IMR-90 (cell line): Measurements from ENCODE around the gene GREB1L. TPM values are rescaled to one million over a fixed set of nuclear protein-coding genes. Genes with fewer than 3 reads are reported as not detected.

Experiments used
- ATAC-seq: fragments of 200-7000 bp; cut with Tn5 transposase; 2 replicates; pipeline ENCODE4 v1.9.1; 2020; ENCODE audit warnings: low read depth, mild to moderate bottlenecking, moderate library complexity
- BruUV-seq: library from RNA; stranded (reverse); fragments of 400-500 nt; replicated peaks from 2 replicates; lab custom pipeline; 2021; lab: Mats Ljungman, UMichigan
- CTCF ChIA-PET: fragments of 300-600 bp; formaldehyde crosslinking; extraction: SDS; loops from one replicate; lab custom pipeline; 2021; ENCODE audit warnings: antibody characterized with exemption; lab: Yijun Ruan, JAX
- POLR2A ChIA-PET: fragments of 300-600 bp; sonication (Branson Sonifier 250); formaldehyde crosslinking; loops from one replicate; lab custom pipeline; 2022; ENCODE audit warnings: antibody characterized with exemption; ENCODE audit not compliant: unreplicated experiment; lab: Charles Lee
- DNase-seq: peaks from one replicate; pipeline ENCODE4 v3.0.0; 2013
- H2AFZ ChIP-seq: replicated peaks from 2 replicates; pipeline ENCODE3; 2013; ENCODE audit warnings: low read length, mild to moderate bottlenecking; ENCODE audit not compliant: poor library complexity
- H2AK5ac ChIP-seq: 2 replicates; pipeline ENCODE4 v1.6.1; 2013; ENCODE audit warnings: low read depth, low read length, inconsistent platforms
- H2AK9ac ChIP-seq: replicated peaks from 2 replicates; pipeline ENCODE3; 2013; ENCODE audit warnings: mild to moderate bottlenecking, low read depth, low read length, moderate library complexity; ENCODE audit not compliant: poor library complexity
- H2BK120ac ChIP-seq: 2 replicates; pipeline ENCODE4 v1.6.1; 2013; ENCODE audit warnings: low read depth, low read length, inconsistent platforms
- H2BK15ac ChIP-seq: 3 replicates; pipeline ENCODE4 v1.6.1; 2013; ENCODE audit warnings: low read depth, low read length, inconsistent platforms
- H2BK20ac ChIP-seq: 2 replicates; pipeline ENCODE4 v1.6.1; 2013; ENCODE audit warnings: low read depth, mild to moderate bottlenecking, inconsistent platforms, low read length, moderate library complexity
- H2BK5ac ChIP-seq: 2 replicates; pipeline ENCODE4 v1.6.1; 2013; ENCODE audit warnings: mild to moderate bottlenecking, low read depth, low read length, inconsistent platforms; ENCODE audit not compliant: poor library complexity, severe bottlenecking
- H3K14ac ChIP-seq: replicated peaks from 2 replicates; pipeline ENCODE4 v1.6.1; 2013; ENCODE audit warnings: low read depth, low read length, inconsistent platforms
- H3K18ac ChIP-seq: 2 replicates; pipeline ENCODE4 v1.6.1; 2013; ENCODE audit warnings: low read depth, low read length, control low read depth
- H3K23ac ChIP-seq: 2 replicates; pipeline ENCODE4 v1.6.1; 2013; ENCODE audit warnings: low read depth, low read length, inconsistent platforms
- H3K27ac ChIP-seq: 2 replicates; pipeline ENCODE4 v1.5.1; 2013; ENCODE audit warnings: mild to moderate bottlenecking, control low read depth, low read length; ENCODE audit not compliant: insufficient read depth
- H3K27me3 ChIP-seq: 2 replicates; pipeline ENCODE4 v1.6.1; 2013; ENCODE audit warnings: low read length; ENCODE audit not compliant: control insufficient read depth, insufficient read depth
- H3K36me3 ChIP-seq: 2 replicates; pipeline ENCODE4 v1.6.1; 2013; ENCODE audit warnings: low read length, mixed read lengths; ENCODE audit not compliant: control insufficient read depth, insufficient read depth
- H3K4ac ChIP-seq: 2 replicates; pipeline ENCODE4 v1.6.1; 2013; ENCODE audit warnings: low read depth, low read length, inconsistent platforms
- H3K4me1 ChIP-seq: 2 replicates; pipeline ENCODE4 v1.6.1; 2013; ENCODE audit warnings: low read length, mixed read lengths; ENCODE audit not compliant: control insufficient read depth, insufficient read depth
- H3K4me2 ChIP-seq: 2 replicates; pipeline ENCODE4 v1.6.1; 2013; ENCODE audit warnings: low read depth, mild to moderate bottlenecking, control low read depth, low read length, moderate library complexity
- H3K4me3 ChIP-seq: 2 replicates; pipeline ENCODE4 v1.5.1; 2013; ENCODE audit warnings: low read depth, mild to moderate bottlenecking, control low read depth, low read length, moderate library complexity; ENCODE audit not compliant: insufficient read depth
- H3K56ac ChIP-seq: 2 replicates; pipeline ENCODE4 v1.6.1; 2013; ENCODE audit warnings: low read length, inconsistent platforms; ENCODE audit not compliant: insufficient read depth; ENCODE audit errors: extremely low read depth
- H3K79me1 ChIP-seq, 2 experiments: 2 replicates each; pipeline ENCODE4 v1.6.1; 2013; ENCODE audit warnings: low read length in 2 of 2, inconsistent platforms in 1 of 2, low read depth in 1 of 2
- H3K9ac ChIP-seq: 2 replicates; pipeline ENCODE4 v1.6.1; 2013; ENCODE audit warnings: low read depth, low read length, control low read depth
- H3K9me1 ChIP-seq: 2 replicates; pipeline ENCODE4 v1.6.1; 2013; ENCODE audit warnings: low read length, inconsistent platforms; ENCODE audit not compliant: insufficient read depth
- H3K9me3 ChIP-seq: 2 replicates; pipeline ENCODE4 v1.6.1; 2013; ENCODE audit warnings: low read length; ENCODE audit not compliant: control insufficient read depth, insufficient read depth
- H4K20me1 ChIP-seq: 2 replicates; pipeline ENCODE4 v1.6.1; 2013; ENCODE audit warnings: low read length, inconsistent platforms; ENCODE audit not compliant: insufficient read depth
- H4K5ac ChIP-seq: 2 replicates; pipeline ENCODE4 v1.6.1; 2013; ENCODE audit warnings: mild to moderate bottlenecking, low read depth, low read length, control low read depth
- H4K8ac ChIP-seq, 2 experiments: 2 replicates each; pipeline ENCODE4 v1.6.1; 2013; ENCODE audit warnings: low read depth in 2 of 2, low read length in 2 of 2, control low read depth in 1 of 2, inconsistent platforms in 1 of 2
- H4K91ac ChIP-seq: 2 replicates; pipeline ENCODE4 v1.6.1; 2013; ENCODE audit warnings: low read depth, low read length, inconsistent platforms; ENCODE audit not compliant: insufficient read depth
- BHLHE40 ChIP-seq: fragments of 150-350 bp; IDR thresholded peaks from 2 replicates; pipeline ENCODE4 v1.6.1; 2016; ENCODE audit warnings: mild to moderate bottlenecking, low read depth, low read length
- CTCF ChIP-seq: conservative IDR thresholded peaks from 2 replicates; pipeline ENCODE4 v1.5.1; 2012; ENCODE audit warnings: mild to moderate bottlenecking, low read depth, low read length, improper control_type of control experiment
- ELK1 ChIP-seq: fragments of 150-350 bp; IDR thresholded peaks from 2 replicates; pipeline ENCODE4 v1.6.1; 2016; ENCODE audit warnings: low read depth, mild to moderate bottlenecking, low read length, moderate library complexity, borderline replicate concordance
- MXI1 ChIP-seq: IDR thresholded peaks from 2 replicates; pipeline ENCODE4 v1.6.1; 2012; ENCODE audit warnings: low read depth, mild to moderate bottlenecking, low read length, moderate library complexity, borderline replicate concordance
- POLR2A ChIP-seq: IDR thresholded peaks from 2 replicates; pipeline ENCODE4 v1.6.1; 2012; ENCODE audit warnings: mild to moderate bottlenecking, low read depth, low read length
- RAD21 ChIP-seq: IDR thresholded peaks from 2 replicates; pipeline ENCODE4 v1.6.1; 2012; ENCODE audit warnings: low read length, improper control_type of control experiment
- RCOR1 ChIP-seq: IDR thresholded peaks from 2 replicates; pipeline ENCODE4 v1.6.1; 2012; ENCODE audit warnings: mild to moderate bottlenecking, low read length, improper control_type of control experiment; ENCODE audit not compliant: insufficient replicate concordance
- RFX5 ChIP-seq: IDR thresholded peaks from 2 replicates; pipeline ENCODE4 v1.8.0; 2012; ENCODE audit warnings: low read depth, mild to moderate bottlenecking, low read length, moderate library complexity
- WGBS, 2 experiments: methylation state at CpG; one replicate each; pipeline versions ENCODE4 v1.1.5 to v1.1.7; 2013; ENCODE audit warnings: missing lambda C conversion rate in 2 of 2; ENCODE audit not compliant: insufficient read length in 1 of 2; ENCODE audit errors: extremely low coverage in 2 of 2; 5-methylcytosine and 5-hydroxymethylcytosine counted together
- dilution Hi-C: fragments of 300-500 bp; cut with HindIII; formaldehyde crosslinking; loops from one replicate; pipeline ENCODE4 v1.14.3; 2018; ENCODE audit warnings: low sequenced_read_pairs; ENCODE audit not compliant: unreplicated experiment
- in situ Hi-C: fragments of 300-500 bp; cut with MboI; formaldehyde crosslinking; loops from 3 replicates; pipeline ENCODE4 v1.14.3; 2019; ENCODE audit warnings: low sequenced_read_pairs, inconsistent platforms, mixed read lengths
- intact Hi-C: fragments of 100-400 bp; cut with micrococcal nuclease; formaldehyde crosslinking; loops from 2 replicates; pipeline ENCODE4 v1.10.0; 2022
- polyA plus RNA-seq, 3 experiments: library from polyadenylated mRNA; depleted of rRNA; stranded (reverse); fragments of >200 nt; gene quantifications; 2 replicates each; pipeline ENCODE4 v1.2.3, GENCODE V29; 2012; ENCODE audit warnings: low replicate concordance in 1 of 3
- total RNA-seq: library from RNA; depleted of rRNA; stranded (reverse); fragments of >200 nt; gene quantifications from 2 replicates; pipeline ENCODE4 v1.2.3, GENCODE V29; 2012

Gene GREB1L
- total and polyA plus RNA-seq, 2 of the 4 experiments (the other 2 are of a cell fraction), result under 0.01 to 0.02 TPM

GRCh38 chr18:21450913-21451312 is 208.9 kb downstream of the GREB1L start:
- Histone ChIP-seq H3K4me2 (no peak overlapping the region), H2BK120ac (no peak overlapping the region), H3K9ac (no peak overlapping the region), H3K27ac (no peak overlapping the region), H3K4me1 (peaks cover 5% of the 10 kb centered on the region; the same call in 1 of the 2 replicates), H2AFZ (no peak overlapping the region), H4K5ac (no peak overlapping the region), H4K8ac (no peak overlapping the region), H3K23ac (no peak overlapping the region), H2BK20ac (no peak overlapping the region), H3K36me3 (no peaks in the 10 kb centered on the region), H3K9me3 (no peaks in the 10 kb centered on the region), H3K79me1 (no peaks in the 10 kb centered on the region), H2BK15ac (no peak overlapping the region), H3K9me1 (no peaks in the 10 kb centered on the region), H2AK9ac (no peak overlapping the region), H2BK5ac (no peak overlapping the region), H3K56ac (no peak overlapping the region), H3K18ac (no peak overlapping the region), H2AK5ac (no peak overlapping the region), H3K4me3 (no peak overlapping the region), H4K91ac (no peak overlapping the region), H4K20me1 (no peaks in the 10 kb centered on the region), H3K4ac (no peak overlapping the region), H3K27me3 (peaks cover 34% of the 10 kb centered on the region), H3K14ac (no peak overlapping the region)
- WGBS, 2 experiments, result no CpG with 5 or more reads among the region's 1 CpG
- no TSS peak for BruUV-seq
- ATAC-seq (no peak), DNase-seq (no peak)
- TF ChIP-seq POLR2A (no peak), RFX5 (no peak), ELK1 (no peak), BHLHE40 (no peak), CTCF (no peak), RAD21 (no peak), MXI1 (no peak), RCOR1 (no peak)
- POLR2A ChIA-PET, result no interaction called here
- intact Hi-C loops, result loop anchor here (10.0 kb wide), 1 partner anchor 206 kb away; the partner anchor contains the start of gene GREB1L
- in situ Hi-C loops, result no loop called here
- CTCF ChIA-PET, result interaction anchor here (0.7 kb wide), 1 partner anchor 256 kb away, joined by 3 read pairs; no protein-coding TSS in a partner anchor
- dilution Hi-C loops, result no loop called here
